Measurements from ENCODE around the gene LRRC73. TPM values are rescaled to one million over a fixed set of nuclear protein-coding genes. Genes with fewer than 3 reads are reported as not detected.
A peak's percentile ranks its signal among the peaks of the same experiment; 100 is the strongest.

The LRRC73 gene
- total and polyA plus RNA-seq, 7 experiments from 2014 or later = 0.22 to 0.84 (median 0.46) TPM; not detected in 2

DNA sequence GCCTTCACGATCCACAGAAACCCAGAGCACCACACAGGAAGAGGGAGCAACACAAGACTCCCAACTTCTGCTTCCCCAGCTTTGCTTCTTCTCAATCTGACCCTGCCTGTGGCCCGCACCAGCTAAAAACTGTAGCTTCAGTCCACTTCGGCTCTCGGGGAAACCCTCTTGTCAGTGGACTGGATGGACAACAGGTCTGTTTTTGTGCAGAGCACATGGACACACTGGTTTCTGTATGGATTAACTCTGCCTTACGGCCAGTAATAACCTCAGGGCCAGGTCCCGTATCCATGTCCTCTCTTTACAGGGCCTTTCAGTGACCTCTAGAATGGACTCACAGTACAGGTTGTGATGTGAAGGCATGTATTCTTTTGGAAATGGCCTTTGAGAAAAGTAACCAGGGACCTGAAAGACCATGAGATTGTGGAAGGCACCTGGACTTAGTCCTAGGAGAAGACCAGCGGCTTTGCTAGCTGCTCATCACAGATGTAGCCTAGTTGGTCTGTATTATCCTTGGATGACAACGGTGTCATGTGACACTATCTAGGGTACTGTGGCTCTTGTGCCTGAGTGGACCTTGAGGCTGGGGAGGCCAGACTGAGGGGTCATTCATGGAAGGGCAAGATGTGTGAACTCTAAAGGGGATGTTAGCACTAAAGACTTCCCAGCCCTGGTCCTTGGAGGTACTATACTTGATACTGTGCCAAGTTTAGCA lies 12.6 kb upstream of the LRRC73 start:
- Histone ChIP-seq H3K9me3 (ENCODE audit: control insufficient read depth in 2 of 3, low read length in 3 of 3) (no peaks in the 10 kb centered on the region), H3K27me3 (ENCODE audit: control insufficient read depth in 2 of 2, insufficient read depth in 2 of 2, low read length in 2 of 2) (no peaks in the 10 kb centered on the region), H3K4me3 (ENCODE audit: low read length) (no peak overlapping the region), H3K4me1 (ENCODE audit: control insufficient read depth in 2 of 2, insufficient read depth in 2 of 2, low read length in 2 of 2) (peaks cover 8 to 11% of the 10 kb centered on the region in 2 donors), H3K36me3 (ENCODE audit: control insufficient read depth in 2 of 3, insufficient read depth in 3 of 3, low read length in 3 of 3) (peaks cover 31 to 86% (median 33%) of the 10 kb centered on the region in 3 experiments), H3K27ac (ENCODE audit: low read depth, low read length) (no peak overlapping the region)
- no peaks in the 10 kb centered on the region for H3K27me3 Mint-ChIP-seq
- intact Hi-C loops (cut with micrococcal nuclease) = no loop called here
- no peaks in the 10 kb centered on the region for H3K9me3 Mint-ChIP-seq
- CTCF ChIA-PET = interaction anchor here (1.1 kb wide), 1 partner anchor 66 kb away, joined by 3 read pairs; no protein-coding TSS in a partner anchor
- peak overlapping the region in 1 of 9 donors; percentile 56 for H3K27ac Mint-ChIP-seq
- POLR2A ChIA-PET = no interaction called here
- H3K4me1 Mint-ChIP-seq = peaks cover 0 to 7% (median 5%) of the 10 kb centered on the region in 7 donors
- H3K4me3 Mint-ChIP-seq = no peak overlapping the region
- H3K36me3 Mint-ChIP-seq = peaks cover 3 to 58% (median 30%) of the 10 kb centered on the region in 5 donors
- DNase-seq (no peak), ATAC-seq (no peak)

DNA sequence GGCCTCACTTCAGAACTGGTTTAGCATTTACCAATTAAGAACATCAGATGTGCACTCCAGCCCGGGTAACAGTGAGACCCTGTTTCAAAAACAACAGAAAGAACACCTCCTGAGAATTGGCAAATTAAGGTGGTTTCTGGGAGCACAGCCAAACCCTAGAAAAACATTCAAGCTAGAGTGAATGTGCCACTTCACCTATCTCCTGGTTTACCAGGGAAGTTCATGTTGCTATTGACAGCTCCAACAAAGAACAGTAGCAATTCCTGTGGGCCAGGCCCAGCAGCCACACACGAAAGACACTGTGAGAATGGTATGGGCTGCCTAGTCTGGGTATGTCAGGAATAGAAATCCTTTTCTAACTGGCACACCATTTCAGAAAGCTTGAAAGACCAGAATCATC lies 11.7 kb upstream of the LRRC73 start:
- intact Hi-C loops (cut with micrococcal nuclease) = no loop called here
- Histone ChIP-seq H3K9me3 (ENCODE audit: control insufficient read depth in 2 of 3, low read length in 3 of 3) (no peaks in the 10 kb centered on the region), H3K36me3 (ENCODE audit: control insufficient read depth in 2 of 3, insufficient read depth in 3 of 3, low read length in 3 of 3) (peaks cover 28 to 83% (median 29%) of the 10 kb centered on the region in 3 experiments), H3K27ac (ENCODE audit: low read depth, low read length) (no peak overlapping the region), H3K4me1 (ENCODE audit: control insufficient read depth in 2 of 2, insufficient read depth in 2 of 2, low read length in 2 of 2) (peaks cover 11 to 12% of the 10 kb centered on the region in 2 donors), H3K27me3 (ENCODE audit: control insufficient read depth in 2 of 2, insufficient read depth in 2 of 2, low read length in 2 of 2) (no peaks in the 10 kb centered on the region), H3K4me3 (ENCODE audit: low read length) (no peak overlapping the region)
- POLR2A ChIA-PET = no interaction called here
- Mint-ChIP-seq H3K4me1 (peaks cover 0 to 7% (median 5%) of the 10 kb centered on the region in 7 donors), H3K27me3 (no peaks in the 10 kb centered on the region), H3K9me3 (no peaks in the 10 kb centered on the region), H3K27ac (peak overlapping the region in 1 of 9 donors; percentile 11), H3K4me3 (no peak overlapping the region), H3K36me3 (peaks cover 3 to 50% (median 23%) of the 10 kb centered on the region in 5 donors)
- CTCF ChIA-PET = no interaction called here
- ATAC-seq (no peak), DNase-seq (no peak)

DNA sequence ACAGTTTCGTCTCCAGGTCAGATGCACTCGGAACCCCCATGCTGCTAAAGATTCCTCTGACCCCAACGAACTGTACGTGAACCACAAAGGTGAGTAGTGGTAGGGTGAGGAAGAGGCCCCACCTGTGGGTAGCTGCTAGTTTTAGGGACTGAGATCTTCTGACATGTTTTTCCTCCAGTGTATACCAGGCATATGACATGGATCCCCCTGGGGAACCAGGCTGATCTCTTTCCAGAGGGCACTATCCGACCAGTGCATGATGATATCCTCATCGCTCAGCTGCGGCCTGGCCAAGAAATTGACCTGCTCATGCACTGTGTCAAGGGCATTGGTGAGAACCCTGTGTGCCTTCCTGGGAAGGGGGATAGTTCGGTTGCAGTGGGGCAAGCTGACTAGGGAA lies 10.0 kb upstream of the LRRC73 start:
- ATAC-seq = no peak
- Mint-ChIP-seq H3K36me3 (peaks cover 3 to 44% (median 19%) of the 10 kb centered on the region in 5 donors), H3K4me1 (peaks cover 0 to 20% (median 18%) of the 10 kb centered on the region in 7 donors), H3K4me3 (no peak overlapping the region), H3K27me3 (no peaks in the 10 kb centered on the region), H3K27ac (peak overlapping the region in 1 of 9 donors; percentile 59), H3K9me3 (no peaks in the 10 kb centered on the region)
- ChIA-PET POLR2A (interaction anchor here (0.7 to 0.9 kb wide), 3 partner anchors 13 to 65 kb away, joined by 3 read pairs; no protein-coding TSS in a partner anchor), CTCF (interaction anchor here (0.6 to 6.4 kb wide), 2 partner anchors 14 to 329 kb away, joined by 3 to 35 read pairs; no protein-coding TSS in a partner anchor)
- Histone ChIP-seq H3K4me1 (ENCODE audit: control insufficient read depth in 2 of 2, insufficient read depth in 2 of 2, low read length in 2 of 2) (peaks cover 23 to 26% of the 10 kb centered on the region in 2 donors), H3K27me3 (ENCODE audit: control insufficient read depth in 2 of 2, insufficient read depth in 2 of 2, low read length in 2 of 2) (no peaks in the 10 kb centered on the region), H3K4me3 (ENCODE audit: low read length) (no peak overlapping the region), H3K27ac (ENCODE audit: low read depth, low read length) (no peak overlapping the region), H3K9me3 (ENCODE audit: control insufficient read depth in 2 of 3, low read length in 3 of 3) (no peaks in the 10 kb centered on the region), H3K36me3 (ENCODE audit: control insufficient read depth in 2 of 3, insufficient read depth in 3 of 3, low read length in 3 of 3) (peaks cover 23 to 79% (median 23%) of the 10 kb centered on the region in 3 experiments)
- no peak for DNase-seq
- intact Hi-C loops (cut with micrococcal nuclease) = no loop called here

DNA sequence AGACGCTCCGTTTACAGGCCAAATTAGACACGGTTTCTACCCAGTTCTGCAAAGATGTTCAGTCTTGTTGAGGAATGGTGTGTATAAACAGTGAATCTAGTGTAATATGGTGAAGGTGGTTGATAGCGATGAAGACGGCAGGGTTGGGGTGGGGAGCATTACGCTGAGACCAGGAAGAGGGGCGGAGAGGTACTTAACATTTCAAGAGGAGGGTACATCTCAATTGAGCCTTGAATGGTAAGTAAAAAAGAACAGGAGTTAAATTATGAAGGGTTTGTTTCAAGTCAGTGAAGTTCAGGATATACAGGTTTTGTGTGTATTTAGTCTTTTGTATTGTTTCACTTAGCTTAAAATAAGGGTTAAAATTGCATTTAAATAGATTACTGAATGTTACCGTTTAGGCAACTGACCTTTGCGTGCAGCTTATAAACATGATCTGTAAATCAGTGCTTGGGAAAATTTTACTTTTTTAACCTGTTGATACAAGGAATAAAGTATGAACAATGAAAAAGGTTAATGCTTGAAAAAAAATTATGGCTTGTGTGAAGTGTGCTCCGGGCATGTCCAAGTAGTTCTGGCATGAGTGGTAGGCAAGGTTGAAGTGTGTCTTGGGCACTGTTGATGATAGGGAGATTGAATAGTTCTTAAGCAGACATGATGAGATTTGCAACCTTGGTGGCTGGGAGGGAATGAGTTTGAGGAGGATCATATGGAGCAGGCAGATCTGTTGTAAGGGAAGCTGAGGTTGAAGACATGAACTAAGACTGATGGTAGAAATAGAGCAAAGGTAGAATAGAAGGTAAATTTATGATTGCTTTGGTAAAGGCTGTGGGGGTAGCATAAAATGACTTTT lies 7.6 kb upstream of the LRRC73 start:
- H3K27ac Mint-ChIP-seq = no peak overlapping the region
- Histone ChIP-seq H3K36me3 (ENCODE audit: control insufficient read depth in 2 of 3, insufficient read depth in 3 of 3, low read length in 3 of 3) (peaks cover 17 to 72% (median 32%) of the 10 kb centered on the region in 3 experiments), H3K4me1 (ENCODE audit: control insufficient read depth in 2 of 2, insufficient read depth in 2 of 2, low read length in 2 of 2) (peaks cover 32 to 36% of the 10 kb centered on the region in 2 donors), H3K27ac (ENCODE audit: low read depth, low read length) (peak overlapping the region; percentile 96), H3K4me3 (ENCODE audit: low read length) (peak overlapping the region; percentile 100), H3K9me3 (ENCODE audit: control insufficient read depth in 2 of 3, low read length in 3 of 3) (no peaks in the 10 kb centered on the region), H3K27me3 (ENCODE audit: control insufficient read depth in 2 of 2, insufficient read depth in 2 of 2, low read length in 2 of 2) (no peaks in the 10 kb centered on the region)
- ATAC-seq = peak; percentile 3
- peaks cover 8 to 36% (median 28%) of the 10 kb centered on the region in 7 donors for H3K4me1 Mint-ChIP-seq
- H3K4me3 Mint-ChIP-seq = no peak overlapping the region
- POLR2A ChIA-PET = interaction anchor here (0.5 to 4.1 kb wide), 11 partner anchors 11 to 294 kb away, joined by 3 to 23 read pairs (median 5); partner anchors contain the start of genes ABCC10, GTPBP2, TJAP1 and ZNF318
- no peaks in the 10 kb centered on the region for H3K27me3 Mint-ChIP-seq
- H3K36me3 Mint-ChIP-seq = peaks cover 0 to 41% (median 21%) of the 10 kb centered on the region in 5 donors
- intact Hi-C loops (cut with micrococcal nuclease) = loop anchor here (1.0 to 10.0 kb wide), 19 partner anchors 11 to 1467 kb away; partner anchors contain the start of genes CNPY3 (in 2 of the 2), GTPBP2 (in 2 of the 2), KLHDC3 (in 2 of the 2) and POLH (in 2 of the 2)
- H3K9me3 Mint-ChIP-seq = no peaks in the 10 kb centered on the region
- CTCF ChIA-PET = interaction anchor here (0.7 to 6.4 kb wide), 2 partner anchors 11 to 336 kb away, joined by 3 to 35 read pairs; partner anchors contain the start of gene CUL9
- DNase-seq = peak in 1 of 9 donors; percentile 22

DNA sequence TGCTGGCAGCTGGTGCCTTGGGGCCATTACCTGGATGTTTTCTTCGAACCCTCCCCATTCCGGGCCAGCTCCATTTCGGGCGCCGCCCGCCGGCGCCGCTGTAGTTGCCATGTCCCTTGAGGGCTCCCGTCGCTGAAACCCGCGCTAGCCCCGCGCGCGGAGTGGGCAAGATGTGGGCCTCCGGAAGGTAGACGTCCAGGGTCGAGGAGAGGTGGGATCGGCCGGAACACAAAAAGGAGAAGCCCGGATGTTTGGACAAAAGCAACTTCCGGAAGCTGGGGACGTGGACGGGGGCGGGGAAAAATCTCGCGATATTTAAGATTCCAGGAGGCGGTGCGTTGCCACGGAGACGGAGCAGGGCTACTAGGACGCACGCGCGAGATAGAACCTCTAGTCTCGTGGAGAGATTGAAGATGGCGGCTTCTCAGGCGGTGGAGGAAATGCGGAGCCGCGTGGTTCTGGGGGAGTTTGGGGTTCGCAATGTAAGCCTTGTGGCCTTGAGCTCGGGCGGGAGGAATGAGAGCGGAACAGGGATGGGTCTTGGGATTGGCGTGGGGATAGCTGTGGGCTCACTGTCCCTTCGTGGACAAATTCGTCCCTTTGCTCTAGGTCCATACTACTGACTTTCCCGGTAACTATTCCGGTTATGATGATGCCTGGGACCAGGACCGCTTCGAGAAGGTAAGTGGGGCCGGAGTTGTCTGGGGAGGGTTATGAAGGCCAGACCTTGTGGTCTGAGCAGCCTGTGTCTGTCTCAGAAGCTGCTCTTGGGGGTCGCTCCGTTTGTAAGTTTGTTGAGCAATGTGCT lies 6.8 kb upstream of the LRRC73 start, which contains the start of the genes POLR1C and YIPF3:
POLR1C (plus strand) TSS at position 393 of the 808 bp plus-strand sequence; CDS start at position 414, 21 bp downstream.
YIPF3 (minus strand) TSS at position 230 of the 808 bp plus-strand sequence; CDS start at position 111, 119 bp downstream.
- H3K9me3 Mint-ChIP-seq = no peaks in the 10 kb centered on the region
- intact Hi-C loops (cut with micrococcal nuclease) = loop anchor here (1.0 to 10.0 kb wide), 19 partner anchors 11 to 1466 kb away; partner anchors contain the start of genes CNPY3 (in 2 of the 2), GTPBP2 (in 2 of the 2), KLHDC3 (in 2 of the 2) and POLH (in 2 of the 2)
- Histone ChIP-seq H3K36me3 (ENCODE audit: control insufficient read depth in 2 of 3, insufficient read depth in 3 of 3, low read length in 3 of 3) (peaks cover 9 to 72% (median 30%) of the 10 kb centered on the region in 3 experiments), H3K27ac (ENCODE audit: low read depth, low read length) (peak within 1 kb of the TSS; percentile 96), H3K27me3 (ENCODE audit: control insufficient read depth in 2 of 2, insufficient read depth in 2 of 2, low read length in 2 of 2) (no peaks in the 10 kb centered on the region), H3K4me3 (ENCODE audit: low read length) (peak within 1 kb of the TSS; percentile 100), H3K9me3 (ENCODE audit: control insufficient read depth in 2 of 3, low read length in 3 of 3) (no peaks in the 10 kb centered on the region), H3K4me1 (ENCODE audit: control insufficient read depth in 2 of 2, insufficient read depth in 2 of 2, low read length in 2 of 2) (peaks cover 32 to 36% of the 10 kb centered on the region in 2 donors)
- DNase-seq (peak; percentile 83 to 97 (median 96)), ATAC-seq (peak; percentile 95)
- no peak within 1 kb of the TSS for H3K4me3 Mint-ChIP-seq
- peaks cover 8 to 36% (median 31%) of the 10 kb centered on the region in 7 donors for H3K4me1 Mint-ChIP-seq
- ChIA-PET POLR2A (interaction anchor here (0.5 to 4.1 kb wide), 17 partner anchors 10 to 825 kb away, joined by 3 to 23 read pairs (median 4); partner anchors contain the start of genes ABCC10, DLK2, GTPBP2 and PEX6), CTCF (interaction anchor here (0.7 to 6.4 kb wide), 3 partner anchors 11 to 335 kb away, joined by 3 to 35 read pairs (median 3); partner anchors contain the start of gene CUL9)
- no peak within 1 kb of the TSS for H3K27ac Mint-ChIP-seq
- H3K27me3 Mint-ChIP-seq = no peaks in the 10 kb centered on the region
- peaks cover 0 to 40% (median 21%) of the 10 kb centered on the region in 5 donors for H3K36me3 Mint-ChIP-seq
